Tongue (tissue), 2 donors: Measurements from ENCODE around the gene STRA8. TPM values are rescaled to one million over a fixed set of nuclear protein-coding genes. Genes with fewer than 3 reads are reported as not detected.
A peak's percentile ranks its signal among the peaks of the same experiment; 100 is the strongest.
"Not testable (repeated sequence)": the region's sequence is repeated elsewhere in the genome, so short reads cannot be mapped to it uniquely, and the experiment has no call there.

Experiments
- DNase-seq: peaks from one replicate; pipeline ENCODE4 v3.0.0-alpha.2; 2015
- total RNA-seq: library from RNA; depleted of rRNA; stranded (reverse); fragments of >200 nt; gene quantifications from one replicate; pipeline ENCODE4 v1.2.3, GENCODE V29; 2014

Gene STRA8
- total RNA-seq, 1 donor from 2014 or later, result not detected

GRCh38 chr7:135205850-135206249 is 27.8 kb upstream of the STRA8 start:
- no peak for DNase-seq

- no peak for DNase-seq
These were observed 26.7 kb upstream of the STRA8 start for GRCh38 chr7:135206941-135207391.

- no peak for DNase-seq
These were observed 26.1 kb upstream of the STRA8 start for GRCh38 chr7:135207406-135208101.

- no peak for DNase-seq
These were observed 25.4 kb upstream of the STRA8 start for GRCh38 chr7:135208102-135208793.

- no peak for DNase-seq
These were observed 24.3 kb upstream of the STRA8 start for GRCh38 chr7:135209225-135209834.

- DNase-seq, result peak; percentile 65
These were observed 22.8 kb upstream of the STRA8 start for GRCh38 chr7:135210888-135211178.

- peak; percentile 97 for DNase-seq
These were observed 22.3 kb upstream of the STRA8 start, which contains the start of gene WDR91 for GRCh38 chr7:135211179-135211945. TSS of gene WDR91 (minus strand) at chr7:135211526. CDS start at chr7:135211502, 24 bp downstream.

- DNase-seq, result not testable (repeated sequence)
These were observed 21.5 kb upstream of the STRA8 start for GRCh38 chr7:135211946-135212685.

GRCh38 chr7:135213831-135214230 is 19.8 kb upstream of the STRA8 start:
- DNase-seq, result no peak

GRCh38 chr7:135215180-135215579 is 18.5 kb upstream of the STRA8 start:
- DNase-seq, result no peak

GRCh38 chr7:135215698-135216097 is 17.9 kb upstream of the STRA8 start:
- DNase-seq, result no peak

- DNase-seq, result no peak
These were observed 15.8 kb upstream of the STRA8 start for GRCh38 chr7:135217645-135218509.

- no peak for DNase-seq
These were observed 9.6 kb upstream of the STRA8 start for GRCh38 chr7:135224027-135224426.

GRCh38 chr7:135231686-135232085 is 2.0 kb upstream of the STRA8 start:
- DNase-seq, result no peak

- DNase-seq, result no peak
These were observed 1.6 kb upstream of the STRA8 start for GRCh38 chr7:135232087-135232486.

- DNase-seq, result no peak
These were observed 918 bp upstream of the STRA8 start for GRCh38 chr7:135232720-135233119.

GRCh38 chr7:135234095-135234494 is 457 bp downstream of the STRA8 start:
- not testable (repeated sequence) for DNase-seq

GRCh38 chr7:135234727-135235126 is 1.1 kb downstream of the STRA8 start:
- DNase-seq, result no peak

- no peak for DNase-seq
These were observed 2.2 kb downstream of the STRA8 start for GRCh38 chr7:135235841-135236240.

GRCh38 chr7:135236727-135237126 is 3.1 kb downstream of the STRA8 start:
- no peak for DNase-seq
